GM18505 (cell line): ENCODE data around the gene FAT1.

Experiments used
- ATAC-seq: cut with Tn5 transposase; IDR thresholded peaks from one replicate; pipeline ENCODE4 v1.9.1; 2021; ENCODE audit not compliant: unreplicated experiment
- POLR2A ChIP-seq: IDR thresholded peaks from 4 replicates; pipeline ENCODE4 v1.6.1; 2011; ENCODE audit warnings: borderline replicate concordance; ENCODE audit not compliant: insufficient read depth, insufficient read length; ENCODE audit errors: extremely low read depth

The FAT1 gene

GRCh38 chr4:186650401-186651180, 73.1 kb downstream of the FAT1 start:
- no peak for TF ChIP-seq POLR2A
- ATAC-seq: no peak

DNA sequence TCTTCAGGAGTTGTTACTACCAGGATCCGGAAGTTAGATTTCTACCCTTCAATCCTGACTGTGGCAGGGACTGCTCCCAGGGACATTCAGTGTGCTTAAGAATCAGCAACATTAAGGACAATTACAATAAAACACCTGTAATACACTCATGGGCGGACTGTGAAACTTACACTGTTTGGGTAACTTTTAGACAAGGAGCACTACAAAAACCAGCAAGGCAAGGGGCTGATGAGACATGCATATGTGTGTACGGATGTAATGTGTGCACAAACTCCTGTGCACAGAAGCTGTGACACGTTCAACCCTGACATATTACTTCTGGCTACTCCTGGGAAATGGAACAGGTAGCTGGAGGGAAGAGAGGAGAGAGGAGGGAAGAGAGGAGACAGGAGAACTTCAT, 75.8 kb downstream of the FAT1 start:
- no peak for TF ChIP-seq POLR2A
- no peak for ATAC-seq

DNA sequence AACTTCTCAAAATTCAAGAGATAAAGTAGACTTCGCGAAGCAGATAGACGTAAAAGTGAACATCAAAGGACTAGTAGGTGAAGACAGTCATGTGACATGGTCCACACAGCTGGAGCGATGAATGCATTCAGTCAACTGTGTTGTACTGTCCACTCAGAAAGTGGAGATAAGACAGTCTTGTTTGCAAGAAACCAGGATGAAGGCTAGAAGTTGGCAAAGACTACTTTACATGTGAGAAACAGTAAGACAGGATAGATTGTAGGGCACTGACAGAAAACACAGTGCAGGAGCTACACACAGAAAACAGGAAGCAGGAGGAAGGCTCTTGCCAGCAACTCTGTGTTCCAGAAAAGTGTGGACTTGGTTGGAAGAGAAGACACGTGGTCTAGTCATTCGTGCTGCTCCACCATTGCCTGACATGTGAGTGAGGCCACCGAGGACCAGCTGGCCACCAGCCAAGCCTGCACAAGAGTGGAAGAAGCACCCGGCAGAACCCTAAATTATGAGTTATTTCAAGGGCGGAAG, 78.9 kb downstream of the FAT1 start:
- TF ChIP-seq POLR2A: no peak
- no peak for ATAC-seq

DNA sequence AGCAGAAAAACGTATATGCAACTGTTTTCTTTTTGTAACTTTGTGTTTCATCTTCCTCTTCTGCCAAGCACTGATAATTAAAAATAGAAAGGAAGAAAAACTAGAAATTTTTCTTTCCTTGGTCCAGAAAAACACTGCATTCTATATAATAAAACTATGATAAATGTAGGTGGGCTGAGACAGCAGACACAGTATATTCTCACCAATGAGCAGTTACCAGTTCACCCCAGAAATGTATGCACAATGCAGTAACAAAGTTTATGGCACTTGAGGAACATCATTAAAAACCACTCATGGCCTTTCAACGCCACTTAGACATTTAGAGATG, 79.4 kb downstream of the FAT1 start:
- ATAC-seq: no peak
- no peak for TF ChIP-seq POLR2A

GRCh38 chr4:186643501-186644310, 80.0 kb downstream of the FAT1 start:
- TF ChIP-seq POLR2A: no peak
- ATAC-seq: no peak

GRCh38 chr4:186642998-186643397, 80.7 kb downstream of the FAT1 start:
- TF ChIP-seq POLR2A: no peak
- ATAC-seq: no peak

DNA sequence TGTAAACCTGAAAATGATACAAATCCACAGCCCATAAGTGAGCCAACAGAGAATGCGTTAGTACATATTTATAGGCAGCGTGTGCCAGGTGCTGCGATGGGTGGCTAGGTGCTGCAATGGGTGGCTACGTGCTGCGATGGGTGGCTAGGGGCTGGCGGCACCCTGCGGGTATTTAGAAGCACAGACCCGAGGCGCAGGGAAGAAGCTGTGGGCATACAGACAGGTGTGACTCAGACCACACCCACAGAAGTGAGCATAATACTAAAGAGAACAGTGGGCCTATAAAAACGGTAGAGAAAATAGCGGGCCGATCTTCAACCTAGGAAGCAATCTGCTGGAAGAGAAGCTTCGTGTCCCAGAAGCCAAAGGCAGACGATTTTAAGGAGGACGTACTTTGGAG, 81.1 kb downstream of the FAT1 start:
- ATAC-seq: no peak
- TF ChIP-seq POLR2A: no peak

GRCh38 chr4:186634591-186635128, 89.0 kb downstream of the FAT1 start:
- TF ChIP-seq POLR2A: no peak
- ATAC-seq: no peak

- no peak for TF ChIP-seq POLR2A
These were observed 89.8 kb downstream of the FAT1 start for GRCh38 chr4:186633844-186634243.

GRCh38 chr4:186630128-186630527, 93.5 kb downstream of the FAT1 start:
- no peak for ATAC-seq
- TF ChIP-seq POLR2A: no peak

More at GRCh38 chr4:186633844-186634243, 89.8 kb downstream of the FAT1 start:
- no peak for ATAC-seq

DNA sequence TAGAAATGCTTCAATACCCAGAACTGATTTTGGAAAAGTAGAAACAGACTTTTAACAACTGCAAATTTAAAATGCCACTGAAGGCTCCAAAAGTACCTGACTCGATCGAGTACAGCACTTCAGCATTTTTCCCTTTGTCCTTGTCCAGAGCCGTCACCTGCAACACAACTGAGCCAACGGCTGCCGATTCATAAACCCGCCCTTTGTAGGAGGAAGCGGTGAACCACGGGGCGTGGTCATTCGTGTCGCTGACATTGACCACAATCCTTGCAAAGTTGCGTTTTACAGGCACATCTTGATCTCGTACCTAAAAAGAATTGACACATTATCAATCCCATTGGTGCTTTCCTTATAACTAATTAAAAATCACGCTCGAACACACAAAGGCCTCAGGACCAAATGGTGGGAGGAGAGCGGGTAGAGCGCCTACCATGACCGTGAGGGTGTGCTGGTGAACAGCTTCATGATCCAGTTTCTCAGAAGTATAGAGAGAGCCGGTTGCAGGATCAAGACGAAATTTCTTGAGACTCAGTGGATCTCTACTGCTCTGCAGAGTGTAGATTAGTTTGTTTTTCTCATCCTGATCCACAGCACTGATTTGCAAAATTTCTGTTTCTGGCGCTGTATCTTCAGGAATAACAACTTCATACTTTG, 95.5 kb downstream of the FAT1 start:
- TF ChIP-seq POLR2A: no peak
- ATAC-seq: no peak

DNA sequence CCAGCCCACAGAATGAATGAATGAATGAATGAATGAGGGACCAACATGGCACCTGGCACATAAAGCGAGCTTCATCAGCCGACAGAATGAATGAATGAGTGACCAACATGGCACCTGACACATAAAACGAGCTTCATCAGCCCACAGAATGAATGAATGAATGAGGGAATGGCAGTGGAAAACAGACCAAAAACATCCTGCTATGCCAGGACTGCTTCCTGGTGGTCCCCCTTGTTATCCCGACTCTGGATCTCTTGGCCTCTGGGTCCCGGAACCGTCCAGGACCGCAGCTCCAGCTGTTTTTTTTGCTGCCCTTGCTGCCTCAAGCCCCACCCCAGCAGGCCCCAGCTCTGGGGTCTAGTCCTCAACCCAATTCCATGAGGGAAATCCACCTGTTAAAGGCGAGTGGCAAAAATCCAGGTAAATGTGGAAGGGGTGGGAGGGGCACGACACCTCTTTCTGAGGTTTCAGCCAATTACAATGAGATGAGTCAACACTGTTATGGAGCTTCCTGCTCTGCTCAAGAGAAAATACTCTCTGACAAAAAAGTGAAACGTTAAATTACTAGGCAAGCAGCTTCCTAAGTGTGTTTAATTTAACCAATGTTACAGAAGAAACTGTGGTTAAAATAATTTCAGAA, 96.3 kb downstream of the FAT1 start:
- no peak for ATAC-seq
- TF ChIP-seq POLR2A: no peak

DNA sequence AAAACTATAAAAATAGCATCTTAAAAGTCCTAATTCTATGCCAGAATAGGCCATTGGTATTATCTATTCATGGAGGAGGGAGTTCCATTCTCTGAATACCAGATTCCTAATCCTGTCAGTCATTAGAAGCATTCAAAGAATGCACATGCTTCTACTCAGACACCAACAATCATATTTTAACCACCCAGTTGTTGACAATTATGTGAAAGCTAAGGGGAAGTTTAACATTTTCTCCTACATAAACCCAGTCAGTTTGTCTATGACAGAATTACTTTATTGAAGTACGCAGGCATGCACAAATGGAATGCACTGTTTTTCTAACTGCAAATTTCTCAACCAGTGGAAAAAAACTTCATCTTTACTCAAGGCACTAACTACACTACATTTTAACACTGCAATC, 98.7 kb downstream of the FAT1 start:
- TF ChIP-seq POLR2A: no peak
- no peak for ATAC-seq
